OCI-LY3 (cell line): Measurements from ENCODE around the gene FUT8.

ENCODE experiments used
- CTCF ChIP-seq: fragments of 200-600, 300-600 bp; sonication (generic); IDR thresholded peaks from 2 replicates; pipeline ENCODE4 v1.5.1; 2014; ENCODE audit warnings: antibody characterized with exemption, low read length, low read depth
- EZH2phosphoT487 ChIP-seq: fragments of 200-600 bp; shearing (Covaris generic); IDR thresholded peaks from 2 replicates; pipeline ENCODE4 v1.6.1; 2018; ENCODE audit warnings: antibody characterized with exemption, mixed run types, low read depth

GRCh38 chr14:65696801-65697200, 284.3 kb downstream of the FUT8 start:
- no peak for TF ChIP-seq CTCF
- TF ChIP-seq EZH2phosphoT487: no peak
